Transverse colon (tissue), 4 donors: Measurements from ENCODE around the gene KRT74. TPM values are rescaled to one million over a fixed set of nuclear protein-coding genes. Genes with fewer than 3 reads are reported as not detected.

Source experiments
- DNase-seq: peaks from one replicate; pipeline ENCODE4 v3.0.0-alpha.2; 2019
- H3K27ac ChIP-seq, 4 donors: fragments of 200-600 bp; sonication (generic); 2 replicates each; pipeline ENCODE4 v1.5.1; 2016 to 2018; ENCODE audit warnings: inconsistent platforms in 4 of 4
- H3K27me3 ChIP-seq: fragments of 200-600 bp; sonication (generic); 2 replicates; pipeline ENCODE4 v1.5.1; 2017; ENCODE audit warnings: inconsistent platforms
- H3K36me3 ChIP-seq, 4 donors: fragments of 200-600 bp; sonication (generic); 2 replicates each; pipeline ENCODE4 v1.5.1; 2017 to 2019; ENCODE audit warnings: inconsistent platforms in 4 of 4
- H3K4me1 ChIP-seq, 4 donors: fragments of 200-600 bp; sonication (generic); 2 replicates each; pipeline ENCODE4 v1.5.1; 2017 to 2020; ENCODE audit warnings: inconsistent platforms in 4 of 4
- H3K4me3 ChIP-seq, 4 donors: fragments of 200-600 bp; sonication (generic); 1 replicate in 1 of 4; 2 replicates in 3 of 4; pipeline versions ENCODE4 v1.5.1 to v1.6.1; 2017 to 2019; ENCODE audit warnings: inconsistent platforms in 4 of 4
- H3K9me3 ChIP-seq, 2 donors: fragments of 200-600 bp; sonication (generic); 2 replicates each; pipeline ENCODE4 v1.5.1; 2017 to 2019; ENCODE audit warnings: inconsistent platforms in 2 of 2
- EP300 ChIP-seq: sonication (generic); formaldehyde crosslinking; IDR thresholded peaks from one replicate; pipeline ENCODE4 v1.6.1; 2017; ENCODE audit warnings: antibody characterized with exemption, low read depth
- POLR2A ChIP-seq: fragments of 450-650 bp; IDR thresholded peaks from one replicate; pipeline ENCODE4 v1.6.1; 2016; ENCODE audit warnings: antibody characterized with exemption, mild to moderate bottlenecking, moderate library complexity
- POLR2AphosphoS5 ChIP-seq, 3 donors: sonication (generic); formaldehyde crosslinking; IDR thresholded peaks; one replicate each; pipeline ENCODE4 v1.6.1; 2016; ENCODE audit warnings: antibody characterized with exemption in 3 of 3
- WGBS, 2 donors: methylation state at CpG; one replicate each; pipeline ENCODE4 v1.1.5; 2018; ENCODE audit warnings: low coverage in 1 of 2; 5-methylcytosine and 5-hydroxymethylcytosine counted together
- in situ Hi-C, 4 donors: fragments of 200-750 bp; cut with MboI; loops; one replicate each; pipeline versions ENCODE4 v1.15.0 to v1.15.1; 2017; ENCODE audit warnings: low sequenced_read_pairs in 3 of 4, low pct_ligation_motif_present in 1 of 4, low pct_unique_long_range_greater_than_20kb in 1 of 4
- intact Hi-C: fragments of 100-400 bp; cut with DNase I; formaldehyde crosslinking; loops from one replicate; pipeline ENCODE4 v1.15.1; 2023; ENCODE audit warnings: low total_unique reads
- total RNA-seq, 4 donors: library from RNA; depleted of rRNA; stranded (reverse); fragments of >200 nt; gene quantifications; one replicate each; pipeline ENCODE4 v1.1.0, GENCODE V29; 2016
- TF ChIP-seq, protein P1 (sequence below), 5 experiments: fragments of 200-600 bp in 3 of 5; fragments of 450-650 bp in 2 of 5; sonication (generic) in 3 of 5; IDR thresholded peaks; 1 replicate in 2 of 5; 2 replicates in 3 of 5; pipeline ENCODE4 v1.5.1; 2016 to 2017; ENCODE audit warnings: antibody characterized with exemption in 5 of 5, inconsistent platforms in 3 of 5, mild to moderate bottlenecking in 2 of 5, moderate library complexity in 1 of 5

The KRT74 gene
- total RNA-seq, 4 donors from 2014 or later: not detected

GRCh38 chr12:52579468-52580465 lies 6.1 kb upstream of the KRT74 start:
- no peak overlapping the region for H3K27ac ChIP-seq
- in situ Hi-C loops: loop anchor here (5.0 to 25.0 kb wide), 6 partner anchors 295 to 408 kb away; no protein-coding TSS in a partner anchor
- H3K36me3 ChIP-seq: no peaks in the 10 kb centered on the region
- H3K4me3 ChIP-seq: no peak overlapping the region
- no peak for TF ChIP-seq EP300
- no peak for TF ChIP-seq POLR2A
- TF ChIP-seq, protein P1, sequence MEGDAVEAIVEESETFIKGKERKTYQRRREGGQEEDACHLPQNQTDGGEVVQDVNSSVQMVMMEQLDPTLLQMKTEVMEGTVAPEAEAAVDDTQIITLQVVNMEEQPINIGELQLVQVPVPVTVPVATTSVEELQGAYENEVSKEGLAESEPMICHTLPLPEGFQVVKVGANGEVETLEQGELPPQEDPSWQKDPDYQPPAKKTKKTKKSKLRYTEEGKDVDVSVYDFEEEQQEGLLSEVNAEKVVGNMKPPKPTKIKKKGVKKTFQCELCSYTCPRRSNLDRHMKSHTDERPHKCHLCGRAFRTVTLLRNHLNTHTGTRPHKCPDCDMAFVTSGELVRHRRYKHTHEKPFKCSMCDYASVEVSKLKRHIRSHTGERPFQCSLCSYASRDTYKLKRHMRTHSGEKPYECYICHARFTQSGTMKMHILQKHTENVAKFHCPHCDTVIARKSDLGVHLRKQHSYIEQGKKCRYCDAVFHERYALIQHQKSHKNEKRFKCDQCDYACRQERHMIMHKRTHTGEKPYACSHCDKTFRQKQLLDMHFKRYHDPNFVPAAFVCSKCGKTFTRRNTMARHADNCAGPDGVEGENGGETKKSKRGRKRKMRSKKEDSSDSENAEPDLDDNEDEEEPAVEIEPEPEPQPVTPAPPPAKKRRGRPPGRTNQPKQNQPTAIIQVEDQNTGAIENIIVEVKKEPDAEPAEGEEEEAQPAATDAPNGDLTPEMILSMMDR (IDR thresholded peaks at IDR 0.05): no peak
- TF ChIP-seq POLR2AphosphoS5 (IDR thresholded peaks at IDR 0.05): no peak
- no peak for DNase-seq
- H3K27me3 ChIP-seq: no peaks in the 10 kb centered on the region
- H3K9me3 ChIP-seq: no peaks in the 10 kb centered on the region
- H3K4me1 ChIP-seq: no peaks in the 10 kb centered on the region
- intact Hi-C loops: loop anchor here (5.0 kb wide), 1 partner anchor 293 kb away; no protein-coding TSS in a partner anchor
- 67 to 79% methylated on average over 5 to 10 of the region's 10 CpGs for WGBS, 2 donors

- no peaks in the 10 kb centered on the region for H3K4me1 ChIP-seq
- H3K27me3 ChIP-seq: no peaks in the 10 kb centered on the region
- WGBS, 2 donors: 85 to 90% methylated on average over 2 to 3 of the region's 3 CpGs
- H3K27ac ChIP-seq: no peak overlapping the region
- H3K36me3 ChIP-seq: no peaks in the 10 kb centered on the region
- no peak for DNase-seq
- no peak overlapping the region for H3K4me3 ChIP-seq
- intact Hi-C loops (no loop called here), in situ Hi-C loops (loop anchor here in 1 of 4 donors (25.0 kb wide), 1 partner anchor 409 kb away; no protein-coding TSS in a partner anchor)
- TF ChIP-seq EP300 (no peak), POLR2AphosphoS5 (IDR thresholded peaks at IDR 0.05) (no peak), POLR2A (no peak)
- TF ChIP-seq, protein P1 (IDR thresholded peaks at IDR 0.05): no peak
- H3K9me3 ChIP-seq: no peaks in the 10 kb centered on the region
Measured at GRCh38 chr12:52578469-52578868, 4.8 kb upstream of the KRT74 start.

DNA sequence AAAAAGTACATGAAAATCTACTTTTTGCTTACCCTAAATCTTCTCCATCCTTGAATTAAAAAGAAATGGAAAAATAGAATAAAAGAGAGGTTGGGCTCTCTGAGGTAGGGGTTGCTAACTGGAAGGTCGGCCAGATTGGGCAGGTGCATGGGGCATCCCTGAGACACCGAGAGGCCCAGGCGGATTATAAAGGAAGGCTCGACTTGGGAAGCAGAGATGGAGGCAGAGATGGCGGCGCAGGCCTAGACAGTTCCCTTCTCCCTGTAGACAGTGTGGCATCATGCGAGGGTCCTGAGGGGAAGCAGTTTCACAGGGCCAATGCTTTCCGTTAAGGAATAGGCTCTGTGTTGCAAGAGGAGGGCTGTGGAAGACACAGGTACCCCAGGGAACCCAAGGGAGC lies 3.7 kb upstream of the KRT74 start:
- Histone ChIP-seq H3K9me3 (no peaks in the 10 kb centered on the region), H3K27ac (no peak overlapping the region), H3K27me3 (no peaks in the 10 kb centered on the region), H3K36me3 (no peaks in the 10 kb centered on the region), H3K4me1 (no peaks in the 10 kb centered on the region), H3K4me3 (no peak overlapping the region)
- intact Hi-C loops: no loop called here
- TF ChIP-seq POLR2AphosphoS5 (IDR thresholded peaks at IDR 0.05) (no peak), EP300 (no peak), POLR2A (no peak)
- TF ChIP-seq, protein P1 (IDR thresholded peaks at IDR 0.05): no peak
- DNase-seq: no peak
- in situ Hi-C loops: loop anchor here in 1 of 4 donors (25.0 kb wide), 1 partner anchor 410 kb away; no protein-coding TSS in a partner anchor
- WGBS, 2 donors: 89 to 93% methylated on average over 3 to 8 of the region's 8 CpGs

GRCh38 chr12:52575948-52576347 lies 2.3 kb upstream of the KRT74 start:
- intact Hi-C loops (no loop called here), in situ Hi-C loops (loop anchor here in 1 of 4 donors (25.0 kb wide), 1 partner anchor 411 kb away; no protein-coding TSS in a partner anchor)
- DNase-seq: no peak
- TF ChIP-seq POLR2AphosphoS5 (IDR thresholded peaks at IDR 0.05): no peak
- TF ChIP-seq, protein P1 (IDR thresholded peaks at IDR 0.05): no peak
- no peak for TF ChIP-seq EP300
- no peak for TF ChIP-seq POLR2A
- Histone ChIP-seq H3K4me3 (no peak overlapping the region), H3K9me3 (no peaks in the 10 kb centered on the region), H3K4me1 (no peaks in the 10 kb centered on the region), H3K36me3 (no peaks in the 10 kb centered on the region), H3K27me3 (no peaks in the 10 kb centered on the region), H3K27ac (no peak overlapping the region)
- 85% methylated on average over 3 of the region's 3 CpGs; no CpG with 5 or more reads in 1 of the 2 donors for WGBS, 2 donors
